ENCODE data around the gene FAM171A2.

The FAM171A2 gene

GRCh38 chr17:44323359-44324091 is 40.1 kb downstream of the FAM171A2 start:
- no peak for DNase-seq (ENCODE audit: low read depth in 2 of 2)

- no peak for DNase-seq (ENCODE audit: low read depth in 2 of 2)
These were observed 41.3 kb downstream of the FAM171A2 start for GRCh38 chr17:44322236-44322895.

- no peak for DNase-seq (ENCODE audit: low read depth in 2 of 2)
These were observed 42.2 kb downstream of the FAM171A2 start for GRCh38 chr17:44321246-44322120.

GRCh38 chr17:44320066-44320465 is 43.6 kb downstream of the FAM171A2 start:
- no peak for DNase-seq (ENCODE audit: low read depth in 2 of 2)

GRCh38 chr17:44318077-44318892 is 45.4 kb downstream of the FAM171A2 start:
- DNase-seq (ENCODE audit: low read depth in 2 of 2) = no peak

DNA sequence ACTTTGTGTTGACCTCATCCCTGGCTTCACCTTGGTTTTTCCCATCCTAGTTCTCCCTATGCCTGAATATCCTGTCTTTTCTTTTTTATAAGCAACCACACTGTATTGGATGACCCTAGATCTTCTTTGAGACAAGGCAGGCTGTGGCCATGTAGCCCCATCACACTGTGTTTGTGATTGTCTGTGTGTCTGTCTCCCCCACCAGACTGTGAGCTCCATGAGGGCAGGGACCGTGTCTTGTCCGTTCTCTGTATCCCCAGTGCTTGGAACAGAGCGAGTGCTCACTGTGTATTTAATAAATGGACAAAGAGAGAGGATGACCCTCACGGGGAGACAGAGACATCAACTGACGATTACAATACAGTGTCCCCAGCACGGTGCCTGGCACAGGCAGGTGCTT is 46.1 kb downstream of the FAM171A2 start:
- no peak for DNase-seq (ENCODE audit: low read depth in 2 of 2)

- no peak for DNase-seq (ENCODE audit: low read depth in 2 of 2)
These were observed 47.6 kb downstream of the FAM171A2 start for GRCh38 chr17:44315760-44316731.

GRCh38 chr17:44314869-44315661 is 48.6 kb downstream of the FAM171A2 start:
- no peak for DNase-seq (ENCODE audit: low read depth in 2 of 2)

DNA sequence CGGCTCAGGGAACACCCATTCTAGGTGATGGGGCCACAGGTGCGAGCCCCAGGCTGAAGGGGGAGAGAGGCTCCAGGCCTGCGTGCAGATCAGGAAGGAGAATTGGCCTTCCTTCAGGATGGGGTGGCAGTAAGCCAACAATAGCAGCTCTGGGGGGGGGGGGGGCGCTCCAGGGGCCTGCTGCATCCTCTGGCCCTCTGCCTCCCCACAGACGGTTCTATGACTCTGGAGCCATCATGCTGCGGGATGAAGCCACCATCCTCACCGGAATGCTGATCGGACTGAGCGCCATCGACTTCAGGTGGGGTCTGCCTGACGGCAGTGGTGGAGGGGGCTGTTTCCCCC is 49.2 kb downstream of the FAM171A2 start:
- DNase-seq (ENCODE audit: low read depth in 2 of 2) = no peak

DNA sequence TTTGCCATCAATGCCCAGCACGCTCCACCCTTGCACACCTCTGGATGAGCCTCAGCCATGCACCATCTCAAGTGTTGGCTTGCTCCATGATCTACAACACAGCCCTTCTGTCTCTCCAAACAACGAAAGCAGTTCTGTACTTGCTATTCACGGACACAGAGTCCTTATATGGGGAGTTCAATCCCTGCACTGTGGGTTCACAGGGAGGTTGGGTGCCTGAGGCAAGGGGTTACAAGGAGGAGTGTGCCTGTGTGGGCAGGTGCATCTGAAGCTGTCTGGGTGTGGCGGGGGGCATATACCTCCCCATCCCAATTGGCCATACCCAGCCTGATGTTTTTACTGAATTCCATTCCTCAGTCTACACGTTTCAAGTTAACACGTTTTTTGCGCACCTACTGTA is 49.6 kb downstream of the FAM171A2 start:
- DNase-seq (ENCODE audit: low read depth in 2 of 2) = no peak

DNA sequence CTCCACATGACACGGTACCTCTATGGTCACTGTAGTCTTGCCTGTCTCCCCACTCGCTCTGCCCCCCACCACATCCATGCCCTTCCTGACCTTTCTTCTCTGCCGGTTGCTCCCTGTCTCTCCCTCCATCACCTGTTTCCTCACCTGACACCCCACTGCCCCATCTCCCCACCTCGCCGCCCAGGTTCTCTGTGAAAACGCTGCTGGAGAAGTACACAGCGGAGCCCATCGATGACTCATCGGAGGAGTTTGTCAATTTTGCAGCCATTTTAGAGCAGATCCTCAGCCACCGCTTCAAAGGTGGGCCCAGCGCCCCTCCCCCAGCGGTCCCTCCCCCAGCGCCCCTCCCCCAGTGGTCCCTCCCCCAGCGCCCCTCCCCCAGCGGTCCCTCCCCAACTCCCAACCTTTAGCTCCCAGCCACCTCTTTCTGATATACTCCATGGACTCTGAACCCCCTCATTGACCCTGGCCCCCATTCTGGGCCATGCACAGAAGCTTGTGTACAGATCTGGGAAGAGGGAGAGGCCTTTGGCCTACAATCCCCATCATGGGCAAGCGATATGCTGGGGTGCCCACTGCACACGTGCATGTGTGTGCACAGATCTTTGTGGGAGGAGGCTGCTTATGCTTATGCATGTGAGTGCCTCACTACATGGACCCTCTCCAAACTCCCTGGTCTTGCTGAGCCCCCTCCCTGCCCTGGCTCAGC is 51.1 kb downstream of the FAM171A2 start:
- no peak for DNase-seq (ENCODE audit: low read depth in 2 of 2)

GRCh38 chr17:44311562-44312181 is 52.0 kb downstream of the FAM171A2 start:
- no peak for DNase-seq (ENCODE audit: low read depth in 2 of 2)

- no peak for DNase-seq (ENCODE audit: low read depth in 2 of 2)
These were observed 52.9 kb downstream of the FAM171A2 start for GRCh38 chr17:44310609-44311376.

- DNase-seq (ENCODE audit: low read depth in 2 of 2) = no peak
These were observed 53.5 kb downstream of the FAM171A2 start for GRCh38 chr17:44310188-44310587.

GRCh38 chr17:44309472-44309871 is 54.2 kb downstream of the FAM171A2 start:
- no peak for DNase-seq (ENCODE audit: low read depth in 2 of 2)

DNA sequence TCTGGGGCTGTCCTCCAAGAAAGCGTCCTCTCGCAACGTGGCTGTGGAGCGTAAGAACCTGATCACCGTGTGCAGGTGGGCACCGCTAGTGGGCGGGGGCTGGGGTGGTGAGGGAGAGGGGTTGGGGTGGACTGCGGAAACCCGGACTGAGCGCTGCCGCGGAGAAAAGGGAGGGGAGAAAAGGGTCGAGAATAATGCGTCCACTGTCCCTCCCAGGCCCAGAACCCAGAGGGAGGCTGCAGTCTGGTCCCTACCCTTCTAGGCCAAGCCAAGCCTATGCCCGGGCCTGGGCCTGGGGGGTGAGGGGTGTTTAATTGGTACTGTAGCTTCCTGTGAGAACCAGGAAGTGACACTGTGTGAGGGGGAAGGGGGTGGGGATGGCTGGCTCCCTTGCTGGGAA is 54.8 kb downstream of the FAM171A2 start:
- DNase-seq (ENCODE audit: low read depth in 2 of 2) = no peak

- DNase-seq (ENCODE audit: low read depth in 2 of 2) = peak; percentile 67 to 79
These were observed 55.3 kb downstream of the FAM171A2 start, which contains the start of gene RUNDC3A for GRCh38 chr17:44308320-44308818. RUNDC3A (plus strand) TSS chr17:44308601; CDS start chr17:44308833, 232 bp downstream.

All from stimulated activated CD8-positive, alpha-beta memory T cell treated with anti-CD3 and anti-CD28 coated beads, Interleukin-2, amount 100 ng/mL, for 1 hour (primary cell).